Measurements from ENCODE around the gene FRMPD4.
"Not testable (repeated sequence)": the region's sequence is repeated elsewhere in the genome, so short reads cannot be mapped to it uniquely, and the experiment has no call there.

FRMPD4 gene

DNA sequence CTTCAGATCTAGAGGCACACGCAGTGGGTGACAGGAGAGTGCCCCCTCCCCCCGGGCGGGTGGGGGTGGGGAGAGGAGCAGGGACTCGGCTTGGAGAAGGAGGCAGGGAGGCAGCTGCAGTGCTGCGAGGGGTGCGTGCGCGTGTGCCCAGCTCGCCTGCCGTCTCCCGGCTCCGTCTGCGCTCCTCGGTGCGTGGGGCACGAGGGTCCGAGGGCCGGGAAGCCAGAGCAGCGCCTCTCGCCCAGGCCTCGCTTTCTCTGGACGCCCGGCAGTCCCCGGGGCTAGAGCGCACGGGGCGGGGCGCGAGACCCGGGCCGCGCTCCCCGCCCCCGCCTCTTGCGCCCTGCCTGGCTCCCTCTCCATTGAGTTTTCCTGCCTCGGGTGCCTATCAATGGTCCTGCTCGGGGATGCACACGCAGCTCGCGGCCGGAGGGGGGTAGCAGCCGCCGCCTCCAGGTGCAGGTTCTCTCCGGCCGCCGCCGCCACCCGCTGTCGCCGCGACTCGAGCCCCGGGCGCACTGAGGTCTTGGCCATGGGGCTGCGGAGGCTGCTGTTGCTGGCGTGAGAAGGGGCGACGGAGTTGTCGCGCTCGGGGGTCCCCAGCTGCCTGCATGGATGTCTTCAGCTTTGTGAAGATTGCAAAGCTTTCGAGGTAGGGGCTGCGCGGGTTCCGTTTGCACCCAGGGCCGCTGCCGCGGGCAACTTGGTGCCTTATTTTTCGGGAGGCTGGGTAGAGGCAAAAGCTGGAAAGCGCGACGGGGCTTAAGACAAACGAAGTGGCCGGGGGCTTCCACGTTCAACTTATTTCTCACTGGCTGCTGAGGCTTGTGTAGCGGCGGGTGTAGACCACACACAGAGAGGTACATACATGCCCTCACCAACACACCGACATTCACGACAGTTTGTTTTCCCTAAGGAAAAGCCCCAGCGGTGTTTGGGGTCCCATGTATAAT lies at the start of gene FRMPD4:
FRMPD4 (plus strand) TSS at position 113 of the 953 bp plus-strand sequence; CDS start at position 612, 499 bp downstream.
- DNase-seq = no peak

GRCh38 chrX:12089740-12090139 lies 48.5 kb upstream of the FRMPD4 start:
- DNase-seq = no peak

GRCh38 chrX:12113321-12113720 lies 25.0 kb upstream of the FRMPD4 start:
- no peak for DNase-seq

- DNase-seq = no peak
These were observed 22.9 kb upstream of the FRMPD4 start for GRCh38 chrX:12115377-12115776.

DNA sequence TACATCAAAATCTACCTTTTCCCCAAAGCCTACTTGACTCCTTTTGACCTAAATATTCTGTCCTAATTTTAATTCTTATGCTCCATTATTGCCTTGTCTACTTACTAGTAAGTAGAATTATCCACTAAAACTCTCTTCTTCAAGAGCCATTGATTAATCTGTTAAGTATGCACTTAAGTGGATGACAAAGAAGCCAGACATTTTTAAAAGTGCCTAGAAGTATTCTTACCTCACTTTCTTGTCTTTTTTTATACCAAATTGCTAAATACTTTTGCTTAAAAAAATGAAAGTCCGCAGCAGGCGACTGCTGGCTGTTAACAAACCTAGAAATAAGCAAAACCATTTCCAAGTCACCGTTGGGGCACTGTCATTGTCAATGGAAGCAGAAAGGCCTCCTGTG lies 20.1 kb upstream of the FRMPD4 start:
- DNase-seq = no peak

GRCh38 chrX:12128017-12128416 lies 10.3 kb upstream of the FRMPD4 start:
- DNase-seq = no peak

DNA sequence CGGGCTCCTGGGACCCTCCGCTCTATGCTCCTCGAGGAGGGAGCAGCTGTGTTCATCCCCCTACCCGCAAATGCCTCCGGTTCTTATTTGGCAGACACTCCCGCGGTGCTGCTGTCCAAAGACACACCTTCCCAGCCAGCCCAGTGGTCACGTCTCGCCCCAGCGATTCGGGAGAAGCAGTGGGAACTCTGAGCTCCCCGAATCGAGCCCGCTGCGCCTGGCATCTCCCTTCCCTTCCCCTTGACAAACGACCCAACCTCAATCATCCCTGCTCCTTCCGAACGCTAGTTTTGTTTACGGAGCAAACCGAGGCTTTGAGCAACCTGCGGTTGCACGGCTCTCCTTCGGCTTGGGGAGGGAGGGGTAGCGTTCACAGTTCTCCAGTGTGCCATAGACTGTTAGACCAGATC lies 317 bp upstream of the FRMPD4 start:
- no peak for DNase-seq

DNA sequence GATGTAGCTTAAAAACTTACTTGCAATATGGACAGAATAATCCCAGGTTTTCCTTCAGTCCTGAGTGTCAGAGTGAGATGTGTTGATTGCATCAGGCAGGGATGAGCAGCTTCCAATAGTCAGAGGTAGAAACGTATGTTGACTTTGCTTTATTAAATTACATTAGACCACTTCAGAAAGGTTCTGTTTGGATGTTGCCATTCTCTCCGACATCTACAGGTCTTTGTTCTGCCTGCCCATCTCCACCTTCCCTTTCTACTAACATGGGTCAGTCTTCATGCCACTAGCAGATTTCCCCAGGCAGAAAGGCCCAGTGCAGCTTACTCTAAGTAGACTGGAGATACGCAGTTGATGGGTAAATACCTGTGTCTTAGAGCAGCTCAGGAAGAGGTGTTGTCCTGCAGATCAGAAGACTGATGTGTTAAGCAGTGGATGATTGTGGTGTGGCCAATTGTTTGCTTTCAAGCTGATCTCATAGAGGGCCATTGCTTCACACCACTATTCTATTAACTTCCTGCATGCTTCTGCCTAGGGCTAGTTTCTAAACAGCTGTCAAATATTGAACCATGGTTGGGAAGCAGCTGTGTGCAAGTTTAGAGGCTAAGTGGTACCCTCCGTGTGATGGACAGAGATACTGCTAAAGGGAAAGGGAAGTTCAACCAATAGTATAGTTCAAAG lies 1.8 kb downstream of the FRMPD4 start:
- no peak for DNase-seq

GRCh38 chrX:12141511-12141910 lies 3.2 kb downstream of the FRMPD4 start:
- no peak for DNase-seq

GRCh38 chrX:12142661-12143060 lies 4.4 kb downstream of the FRMPD4 start:
- no peak for DNase-seq

DNA sequence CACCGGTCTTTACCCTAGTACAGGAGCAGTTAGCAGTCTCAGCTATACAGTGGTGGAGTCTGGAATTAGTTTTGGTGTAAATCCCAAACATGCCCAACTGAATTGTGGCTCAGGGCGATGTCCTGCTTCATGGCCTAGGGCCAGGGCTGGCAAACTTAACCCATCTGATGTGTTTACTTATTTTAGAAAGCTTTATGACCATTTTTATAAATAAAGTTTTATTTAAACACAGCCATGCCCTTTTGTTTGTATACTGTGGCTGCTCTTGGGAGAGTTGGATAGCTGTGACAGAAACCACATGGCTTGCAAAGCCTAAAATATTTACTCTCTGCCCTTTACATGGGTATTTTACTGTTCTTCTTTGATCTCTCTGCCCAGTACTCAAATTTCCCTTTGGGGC lies 7.1 kb downstream of the FRMPD4 start:
- no peak for DNase-seq

GRCh38 chrX:12149670-12150407 lies 11.6 kb downstream of the FRMPD4 start:
- no peak for DNase-seq

DNA sequence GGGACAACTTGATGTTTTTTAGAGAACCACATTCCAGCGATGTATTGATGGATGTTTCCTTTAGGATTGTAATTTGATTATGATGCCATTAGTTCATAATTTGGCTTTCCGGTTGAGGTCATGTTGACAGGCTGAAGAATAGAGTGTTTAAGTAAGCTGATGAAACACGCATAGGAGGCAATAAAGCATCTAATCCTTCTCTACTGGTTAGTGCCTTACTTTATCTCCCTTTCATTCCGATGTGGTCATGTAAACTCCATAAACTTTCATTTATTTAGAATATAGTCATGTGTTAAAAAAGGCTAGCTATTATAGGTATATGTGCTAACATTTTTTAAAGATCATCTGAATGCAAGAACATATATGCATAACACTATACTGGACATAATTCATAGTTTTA lies 15.0 kb downstream of the FRMPD4 start:
- no peak for DNase-seq

GRCh38 chrX:12153741-12154140 lies 15.5 kb downstream of the FRMPD4 start:
- no peak for DNase-seq

- no peak for DNase-seq
These were observed 21.5 kb downstream of the FRMPD4 start for GRCh38 chrX:12159799-12160198.

- DNase-seq = no peak
These were observed 24.1 kb downstream of the FRMPD4 start for GRCh38 chrX:12162420-12162819.

DNA sequence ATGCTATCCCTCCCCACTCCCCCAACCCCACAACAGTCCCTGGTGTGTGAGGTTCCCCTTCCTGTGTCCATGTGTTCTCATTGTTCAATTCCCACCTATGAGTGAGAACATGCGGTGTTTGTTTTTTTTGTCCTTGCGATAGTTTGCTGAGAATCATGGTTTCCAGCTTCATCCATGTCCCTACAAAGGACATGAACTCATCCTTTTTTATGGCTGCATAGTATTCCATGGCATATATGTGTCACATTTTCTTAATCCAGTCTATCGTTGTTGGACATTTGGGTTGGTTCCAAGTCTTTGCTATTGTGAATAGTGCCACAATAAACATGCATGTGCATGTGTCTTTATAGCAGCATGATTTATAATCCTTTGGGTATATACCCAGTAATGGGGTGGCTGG lies 25.9 kb downstream of the FRMPD4 start:
- not testable (repeated sequence) for DNase-seq

GRCh38 chrX:12170755-12171154 lies 32.5 kb downstream of the FRMPD4 start:
- no peak for DNase-seq

- DNase-seq = no peak
These were observed 36.1 kb downstream of the FRMPD4 start for GRCh38 chrX:12174358-12174757.

DNA sequence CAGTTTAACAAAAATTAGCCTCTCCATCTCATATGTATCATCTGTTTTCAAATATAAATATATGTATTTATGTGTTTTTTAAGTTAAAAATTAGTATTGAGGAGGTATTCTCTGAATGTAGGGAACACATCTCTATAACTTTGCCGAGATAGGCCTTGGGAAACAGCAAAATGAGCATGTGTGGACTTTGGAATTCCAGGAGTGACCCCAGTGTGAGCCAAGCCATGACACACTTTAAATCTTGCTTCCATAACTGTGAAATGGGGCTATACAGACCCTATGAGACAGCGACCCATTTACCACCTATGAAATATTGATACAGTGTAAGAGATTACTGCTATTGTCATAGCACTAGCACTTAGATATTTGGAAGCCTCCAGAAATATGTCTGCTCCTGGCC lies 58.8 kb downstream of the FRMPD4 start:
- DNase-seq = no peak

GRCh38 chrX:12206413-12206812 lies 68.1 kb downstream of the FRMPD4 start:
- no peak for DNase-seq

- no peak for DNase-seq
These were observed 72.0 kb downstream of the FRMPD4 start for GRCh38 chrX:12210196-12210815.

- no peak for DNase-seq
These were observed 72.7 kb downstream of the FRMPD4 start for GRCh38 chrX:12210971-12211370.

All from CD4-positive, alpha-beta T cell treated with Interleukin-12 subunit alpha and Interleukin-12 subunit beta, for 1 hour (primary cell).